Panc1 (cell line): Measurements from ENCODE around the gene SYCE3. TPM values are rescaled to one million over a fixed set of nuclear protein-coding genes. Genes with fewer than 3 reads are reported as not detected.

Experiments used
- ATAC-seq: fragments of 200-7000 bp; cut with Tn5 transposase; 2 replicates; pipeline ENCODE4 v1.9.1; 2020; ENCODE audit warnings: mild to moderate bottlenecking, moderate library complexity
- BruUV-seq: library from RNA; stranded (reverse); fragments of 400-500 nt; replicated peaks from 2 replicates; lab custom pipeline; 2021; lab: Mats Ljungman, UMichigan
- CTCF ChIA-PET: fragments of 300-600 bp; sonication (Branson Sonifier 250); formaldehyde crosslinking; loops from one replicate; lab custom pipeline; 2022; ENCODE audit warnings: antibody characterized with exemption; lab: Charles Lee
- POLR2A ChIA-PET: fragments of 300-600 bp; sonication (Branson Sonifier 250); formaldehyde crosslinking; loops from one replicate; lab custom pipeline; 2022; ENCODE audit warnings: antibody characterized with exemption; lab: Charles Lee
- DNase-seq: peaks from one replicate; pipeline ENCODE4 v3.0.0-alpha.2; 2010; ENCODE audit warnings: low read depth, low spot score
- H3K27ac ChIP-seq: 2 replicates; pipeline ENCODE4 v1.5.1; 2011; ENCODE audit warnings: mild to moderate bottlenecking, low read length, inconsistent platforms
- H3K27me3 ChIP-seq: fragments of 200-500 bp; sonication (Bioruptor generic); 2 replicates; pipeline ENCODE4 v1.6.0; 2014; ENCODE audit warnings: low read length, inconsistent platforms; ENCODE audit not compliant: control insufficient read depth, insufficient read depth
- H3K36me3 ChIP-seq: fragments of 200-500 bp; sonication (Bioruptor generic); 2 replicates; pipeline ENCODE4 v1.5.1; 2014; ENCODE audit warnings: inconsistent platforms, mild to moderate bottlenecking, low read length, moderate library complexity; ENCODE audit not compliant: control insufficient read depth, insufficient read depth
- H3K4me1 ChIP-seq: 2 replicates; pipeline ENCODE4 v1.5.1; 2011; ENCODE audit warnings: inconsistent platforms, mild to moderate bottlenecking, low read length, moderate library complexity; ENCODE audit not compliant: control insufficient read depth, insufficient read depth
- H3K4me3 ChIP-seq, 2 experiments: 2 replicates each; pipeline ENCODE4 v1.5.1; 2011 to 2012; ENCODE audit warnings: low read depth in 2 of 2, low read length in 2 of 2, mild to moderate bottlenecking in 2 of 2, inconsistent platforms in 1 of 2, moderate library complexity in 1 of 2
- H3K9me3 ChIP-seq: fragments of 200-500 bp; sonication (Bioruptor generic); 2 replicates; pipeline ENCODE4 v1.5.1; 2014; ENCODE audit warnings: low read depth, mild to moderate bottlenecking, inconsistent platforms, low read length, moderate library complexity; ENCODE audit not compliant: control insufficient read depth, insufficient read depth
- POLR2AphosphoS5 ChIP-seq: IDR thresholded peaks from 2 replicates; pipeline ENCODE4 v1.6.1; 2012; ENCODE audit warnings: mild to moderate bottlenecking, low read depth, low read length, moderate library complexity
- SIN3A ChIP-seq: IDR thresholded peaks from 2 replicates; pipeline ENCODE4 v1.6.1; 2012; ENCODE audit warnings: low read depth, mild to moderate bottlenecking, low read length, moderate library complexity, borderline replicate concordance; ENCODE audit not compliant: insufficient read depth
- TCF7L2 ChIP-seq: IDR thresholded peaks from 2 replicates; pipeline ENCODE4 v1.6.1; 2011; ENCODE audit warnings: mild to moderate bottlenecking, low read depth, low read length, inconsistent platforms
- in situ Hi-C: cut with HindIII; loops from 2 replicates; pipeline ENCODE4 v1.10.0; 2016; ENCODE audit warnings: low sequenced_read_pairs, low pct_unique_long_range_greater_than_20kb
- intact Hi-C: fragments of 100-400 bp; cut with micrococcal nuclease; formaldehyde crosslinking; loops from one replicate; pipeline ENCODE4 v1.10.0; 2022; ENCODE audit not compliant: unreplicated experiment
- total RNA-seq: library from RNA; stranded (reverse); gene quantifications from one replicate; pipeline ENCODE4 v1.2.1, GENCODE V29; 2021; ENCODE audit not compliant: unreplicated experiment
- TF ChIP-seq, protein P1 (sequence below): fragments of 450-650 bp; IDR thresholded peaks from 2 replicates; pipeline ENCODE4 v1.5.1; 2017; ENCODE audit warnings: mild to moderate bottlenecking
- TF ChIP-seq, protein P2 (sequence below), 2 experiments: IDR thresholded peaks; 2 replicates each; pipeline ENCODE4 v1.6.1; 2011 to 2012; ENCODE audit warnings: low read depth in 2 of 2, control low read depth in 1 of 2, low read length in 1 of 2, mild to moderate bottlenecking in 1 of 2, moderate library complexity in 1 of 2; ENCODE audit not compliant: insufficient read depth in 1 of 2

SYCE3 gene
- total RNA-seq, 1 experiment from 2014 or later: not detected

DNA sequence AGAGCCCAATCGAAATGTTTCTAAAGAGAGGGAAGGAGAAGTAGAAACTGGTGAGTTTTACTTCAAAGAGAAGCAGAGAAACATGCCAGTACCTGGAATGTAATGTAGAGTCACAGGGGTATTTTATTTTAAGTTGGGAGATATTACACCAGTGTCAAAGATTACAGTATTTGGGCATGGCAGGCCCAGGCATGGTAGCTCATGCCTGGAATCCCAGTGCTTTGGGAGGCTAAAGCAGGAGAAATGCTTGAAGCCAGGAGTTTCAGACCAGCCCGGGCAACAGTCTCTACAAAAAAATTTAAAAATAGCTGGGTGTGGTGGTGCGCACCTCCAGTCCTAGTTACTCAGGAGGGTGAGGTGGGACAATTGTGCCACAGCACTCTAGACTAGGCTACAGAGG, 2.7 kb downstream of the SYCE3 start:
- BruUV-seq: no TSS peak

DNA sequence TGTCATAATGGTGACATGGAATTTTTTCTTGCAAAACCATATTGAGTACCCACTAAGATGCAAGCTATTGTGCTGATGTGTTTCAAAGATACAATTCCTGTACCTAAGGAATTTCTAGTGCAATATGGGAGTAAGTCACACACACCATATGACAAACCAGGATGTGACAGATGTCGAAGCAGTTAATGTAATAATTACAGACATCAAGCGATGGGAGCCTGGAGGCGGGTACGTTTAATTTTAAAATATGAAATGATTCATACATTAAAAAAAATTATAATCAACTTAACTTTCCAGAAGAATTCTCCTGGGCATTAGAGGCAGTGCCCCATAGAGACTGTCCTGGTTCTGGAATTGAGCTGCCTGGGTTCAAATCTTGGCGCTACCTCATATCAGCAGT, 6.0 kb downstream of the SYCE3 start:
- H3K4me3 ChIP-seq: no peak overlapping the region
- no TSS peak for BruUV-seq
- no peak for ATAC-seq
- DNase-seq: no peak
- intact Hi-C loops: no loop called here
- ChIA-PET POLR2A (interaction anchor here (1.0 kb wide), 1 partner anchor 17 kb away, joined by 18 read pairs; no protein-coding TSS in a partner anchor), CTCF (no interaction called here)
- no peak overlapping the region for H3K27ac ChIP-seq
- TF ChIP-seq, protein P1, sequence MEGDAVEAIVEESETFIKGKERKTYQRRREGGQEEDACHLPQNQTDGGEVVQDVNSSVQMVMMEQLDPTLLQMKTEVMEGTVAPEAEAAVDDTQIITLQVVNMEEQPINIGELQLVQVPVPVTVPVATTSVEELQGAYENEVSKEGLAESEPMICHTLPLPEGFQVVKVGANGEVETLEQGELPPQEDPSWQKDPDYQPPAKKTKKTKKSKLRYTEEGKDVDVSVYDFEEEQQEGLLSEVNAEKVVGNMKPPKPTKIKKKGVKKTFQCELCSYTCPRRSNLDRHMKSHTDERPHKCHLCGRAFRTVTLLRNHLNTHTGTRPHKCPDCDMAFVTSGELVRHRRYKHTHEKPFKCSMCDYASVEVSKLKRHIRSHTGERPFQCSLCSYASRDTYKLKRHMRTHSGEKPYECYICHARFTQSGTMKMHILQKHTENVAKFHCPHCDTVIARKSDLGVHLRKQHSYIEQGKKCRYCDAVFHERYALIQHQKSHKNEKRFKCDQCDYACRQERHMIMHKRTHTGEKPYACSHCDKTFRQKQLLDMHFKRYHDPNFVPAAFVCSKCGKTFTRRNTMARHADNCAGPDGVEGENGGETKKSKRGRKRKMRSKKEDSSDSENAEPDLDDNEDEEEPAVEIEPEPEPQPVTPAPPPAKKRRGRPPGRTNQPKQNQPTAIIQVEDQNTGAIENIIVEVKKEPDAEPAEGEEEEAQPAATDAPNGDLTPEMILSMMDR: no peak
- TF ChIP-seq POLR2AphosphoS5 (no peak), SIN3A (no peak), TCF7L2 (no peak)
- TF ChIP-seq, protein P2, sequence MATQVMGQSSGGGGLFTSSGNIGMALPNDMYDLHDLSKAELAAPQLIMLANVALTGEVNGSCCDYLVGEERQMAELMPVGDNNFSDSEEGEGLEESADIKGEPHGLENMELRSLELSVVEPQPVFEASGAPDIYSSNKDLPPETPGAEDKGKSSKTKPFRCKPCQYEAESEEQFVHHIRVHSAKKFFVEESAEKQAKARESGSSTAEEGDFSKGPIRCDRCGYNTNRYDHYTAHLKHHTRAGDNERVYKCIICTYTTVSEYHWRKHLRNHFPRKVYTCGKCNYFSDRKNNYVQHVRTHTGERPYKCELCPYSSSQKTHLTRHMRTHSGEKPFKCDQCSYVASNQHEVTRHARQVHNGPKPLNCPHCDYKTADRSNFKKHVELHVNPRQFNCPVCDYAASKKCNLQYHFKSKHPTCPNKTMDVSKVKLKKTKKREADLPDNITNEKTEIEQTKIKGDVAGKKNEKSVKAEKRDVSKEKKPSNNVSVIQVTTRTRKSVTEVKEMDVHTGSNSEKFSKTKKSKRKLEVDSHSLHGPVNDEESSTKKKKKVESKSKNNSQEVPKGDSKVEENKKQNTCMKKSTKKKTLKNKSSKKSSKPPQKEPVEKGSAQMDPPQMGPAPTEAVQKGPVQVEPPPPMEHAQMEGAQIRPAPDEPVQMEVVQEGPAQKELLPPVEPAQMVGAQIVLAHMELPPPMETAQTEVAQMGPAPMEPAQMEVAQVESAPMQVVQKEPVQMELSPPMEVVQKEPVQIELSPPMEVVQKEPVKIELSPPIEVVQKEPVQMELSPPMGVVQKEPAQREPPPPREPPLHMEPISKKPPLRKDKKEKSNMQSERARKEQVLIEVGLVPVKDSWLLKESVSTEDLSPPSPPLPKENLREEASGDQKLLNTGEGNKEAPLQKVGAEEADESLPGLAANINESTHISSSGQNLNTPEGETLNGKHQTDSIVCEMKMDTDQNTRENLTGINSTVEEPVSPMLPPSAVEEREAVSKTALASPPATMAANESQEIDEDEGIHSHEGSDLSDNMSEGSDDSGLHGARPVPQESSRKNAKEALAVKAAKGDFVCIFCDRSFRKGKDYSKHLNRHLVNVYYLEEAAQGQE (IDR thresholded peaks at IDR 0.05; ENCODE audit: insufficient read depth in 1 of 2, low read depth in 2 of 2, low read length in 1 of 2): no peak
- no peaks in the 10 kb centered on the region for H3K9me3 ChIP-seq
- no peaks in the 10 kb centered on the region for H3K27me3 ChIP-seq
- H3K4me1 ChIP-seq: no peaks in the 10 kb centered on the region
- H3K36me3 ChIP-seq: no peaks in the 10 kb centered on the region
- in situ Hi-C loops: no loop called here

More for the DNA sequence above, 2.7 kb downstream of the SYCE3 start:
- ATAC-seq: no peak
- no peak overlapping the region for H3K4me3 ChIP-seq
- intact Hi-C loops (no loop called here), in situ Hi-C loops (no loop called here)
- DNase-seq: no peak
- H3K4me1 ChIP-seq: 0 out of 2 replicates have a peak, but pooled peaks cover 4% of the 10 kb centered on the region
- TF ChIP-seq, protein P1: no peak
- TF ChIP-seq POLR2AphosphoS5 (no peak), TCF7L2 (no peak), SIN3A (no peak)
- TF ChIP-seq, protein P2 (IDR thresholded peaks at IDR 0.05; ENCODE audit: insufficient read depth in 1 of 2, low read depth in 2 of 2, low read length in 1 of 2): no peak
- CTCF ChIA-PET: no interaction called here
- POLR2A ChIA-PET: no interaction called here
- H3K27ac ChIP-seq: no peak overlapping the region
- no peaks in the 10 kb centered on the region for H3K36me3 ChIP-seq
- H3K27me3 ChIP-seq: no peaks in the 10 kb centered on the region
- H3K9me3 ChIP-seq: no peaks in the 10 kb centered on the region
